AG10803 (cell line): ENCODE measurements around the gene F8.
"Not testable (repeated sequence)": the region's sequence is repeated elsewhere in the genome, so short reads cannot be mapped to it uniquely, and the experiment has no call there.

Experiments used
- DNase-seq: peaks from one replicate; pipeline ENCODE4 v3.0.0; 2010; ENCODE audit warnings: low read depth
- H3K4me3 ChIP-seq: 2 replicates; pipeline ENCODE4 v1.5.1; 2011; ENCODE audit warnings: mild to moderate bottlenecking, low read length, control low read depth
- CTCF ChIP-seq: conservative IDR thresholded peaks from 2 replicates; pipeline ENCODE4 v1.5.1; 2011; ENCODE audit warnings: mild to moderate bottlenecking, low read length, control low read depth, inconsistent platforms

The F8 gene

GRCh38 chrX:154918060-154918483 is 104.5 kb downstream of the F8 start:
- peak; percentile 84 for DNase-seq
- TF ChIP-seq CTCF: peak; percentile 71
- H3K4me3 ChIP-seq: peak overlapping the region; percentile 27; the same call in 1 of the 2 replicates

- TF ChIP-seq CTCF: no peak
- H3K4me3 ChIP-seq: no peak overlapping the region
These were observed 108.5 kb downstream of the F8 start for GRCh38 chrX:154914052-154914451.

GRCh38 chrX:154910528-154910927 is 112.0 kb downstream of the F8 start:
- H3K4me3 ChIP-seq, DNase-seq: not testable (repeated sequence)

More at GRCh38 chrX:154914052-154914451, 108.5 kb downstream of the F8 start:
- no peak for DNase-seq

- not testable (repeated sequence) for DNase-seq, H3K4me3 ChIP-seq
These were observed 112.5 kb downstream of the F8 start for GRCh38 chrX:154910048-154910447.

GRCh38 chrX:154908821-154909220 is 113.7 kb downstream of the F8 start:
- no peak for TF ChIP-seq CTCF
- DNase-seq: no peak
- no peak overlapping the region for H3K4me3 ChIP-seq

GRCh38 chrX:154902408-154902807 is 120.1 kb downstream of the F8 start:
- DNase-seq: no peak
- H3K4me3 ChIP-seq: no peak overlapping the region
- TF ChIP-seq CTCF: no peak

- no peak overlapping the region for H3K4me3 ChIP-seq
- DNase-seq: no peak
- TF ChIP-seq CTCF: no peak
These were observed 122.2 kb downstream of the F8 start for GRCh38 chrX:154900323-154900722.

GRCh38 chrX:154892296-154892695 is 130.2 kb downstream of the F8 start:
- no peak for DNase-seq
- no peak for TF ChIP-seq CTCF
- H3K4me3 ChIP-seq: no peak overlapping the region
